Measurements from ENCODE around the gene NLRP3. TPM values are rescaled to one million over a fixed set of nuclear protein-coding genes. Genes with fewer than 3 reads are reported as not detected.

Gene NLRP3
- total and polyA plus RNA-seq, 9 of the 15 experiments (the other 6 are each of a cell fraction or from before 2014, with no cell fraction given): not detected

- no peak for TF ChIP-seq TCF7L2 (IDR thresholded peaks at IDR 0.05; ENCODE audit: low read depth, low read length)
- TF ChIP-seq TCF15 (CRISPR knock-in tag; IDR thresholded peaks at IDR 0.05): no peak
- no peak for TF ChIP-seq HMGN3 (IDR thresholded peaks at IDR 0.05; ENCODE audit: borderline replicate concordance, extremely low read depth, insufficient read length, low read depth, low read length)
- no peak for TF ChIP-seq SNAPC5 (CRISPR knock-in tag; IDR thresholded peaks at IDR 0.05)
- no peak for TF ChIP-seq ZNF121 (CRISPR knock-in tag; conservative IDR thresholded peaks at IDR 0.05)
- no peak for TF ChIP-seq ZNF518B (CRISPR knock-in tag; IDR thresholded peaks at IDR 0.05)
- TF ChIP-seq HOXB6 (CRISPR knock-in tag; IDR thresholded peaks at IDR 0.05; ENCODE audit: borderline replicate concordance): no peak
- no peak for TF ChIP-seq ZNF232 (CRISPR knock-in tag; IDR thresholded peaks at IDR 0.05)
- TF ChIP-seq CBX5 (IDR thresholded peaks at IDR 0.05; ENCODE audit: borderline replicate concordance, low read depth): no peak
- TF ChIP-seq PATZ1 (CRISPR knock-in tag; IDR thresholded peaks at IDR 0.05; ENCODE audit: borderline replicate concordance): no peak
- no peak for TF ChIP-seq E2F4 (CRISPR knock-in tag; IDR thresholded peaks at IDR 0.05; ENCODE audit: low read depth)
- no peak for TF ChIP-seq SMAD1 (IDR thresholded peaks at IDR 0.05; ENCODE audit: low read depth, low read length, partially characterized antibody)
- TF ChIP-seq BHLHE40 (IDR thresholded peaks at IDR 0.05; ENCODE audit: low read length): 0 out of 2 replicates have a peak, but pooled peaks have one; percentile 13
- TF ChIP-seq FOXA3 (CRISPR knock-in tag; conservative IDR thresholded peaks at IDR 0.05 in 1 of 2, IDR thresholded peaks at IDR 0.05 in 1 of 2): no peak
- no peak for TF ChIP-seq ZNF766 (CRISPR knock-in tag; conservative IDR thresholded peaks at IDR 0.05)
- TF ChIP-seq E2F6 (IDR thresholded peaks at IDR 0.05; ENCODE audit: borderline replicate concordance in 1 of 2, extremely low read depth in 1 of 2, insufficient read depth in 1 of 2, insufficient read length in 1 of 2, low read depth in 1 of 2, low read length in 1 of 2, poor library complexity in 1 of 2, severe bottlenecking in 1 of 2): peak; percentile 53 to 81
- TF ChIP-seq ZNF311 (CRISPR knock-in tag; IDR thresholded peaks at IDR 0.05): no peak
- TF ChIP-seq ZNF695 (CRISPR knock-in tag; IDR thresholded peaks at IDR 0.05): no peak
Observed at GRCh38 chr1:247378334-247379073, 37.5 kb upstream of the NLRP3 start (continued).

Measured in K562 (cell line).